Activated effector memory CD4-positive, alpha-beta T cell treated with anti-CD3 and anti-CD28 coated beads, Interleukin-2, amount 50 U/mL, for 16 hours (primary cell): ENCODE data around the gene TNNT1.
A peak's percentile ranks its signal among the peaks of the same experiment; 100 is the strongest.
"Not testable (repeated sequence)": the region's sequence is repeated elsewhere in the genome, so short reads cannot be mapped to it uniquely, and the experiment has no call there.

Source experiments
- DNase-seq: peaks from one replicate; pipeline ENCODE4 v3.0.0-alpha.2; 2020

Gene TNNT1, protein sequence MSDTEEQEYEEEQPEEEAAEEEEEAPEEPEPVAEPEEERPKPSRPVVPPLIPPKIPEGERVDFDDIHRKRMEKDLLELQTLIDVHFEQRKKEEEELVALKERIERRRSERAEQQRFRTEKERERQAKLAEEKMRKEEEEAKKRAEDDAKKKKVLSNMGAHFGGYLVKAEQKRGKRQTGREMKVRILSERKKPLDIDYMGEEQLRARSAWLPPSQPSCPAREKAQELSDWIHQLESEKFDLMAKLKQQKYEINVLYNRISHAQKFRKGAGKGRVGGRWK

DNA sequence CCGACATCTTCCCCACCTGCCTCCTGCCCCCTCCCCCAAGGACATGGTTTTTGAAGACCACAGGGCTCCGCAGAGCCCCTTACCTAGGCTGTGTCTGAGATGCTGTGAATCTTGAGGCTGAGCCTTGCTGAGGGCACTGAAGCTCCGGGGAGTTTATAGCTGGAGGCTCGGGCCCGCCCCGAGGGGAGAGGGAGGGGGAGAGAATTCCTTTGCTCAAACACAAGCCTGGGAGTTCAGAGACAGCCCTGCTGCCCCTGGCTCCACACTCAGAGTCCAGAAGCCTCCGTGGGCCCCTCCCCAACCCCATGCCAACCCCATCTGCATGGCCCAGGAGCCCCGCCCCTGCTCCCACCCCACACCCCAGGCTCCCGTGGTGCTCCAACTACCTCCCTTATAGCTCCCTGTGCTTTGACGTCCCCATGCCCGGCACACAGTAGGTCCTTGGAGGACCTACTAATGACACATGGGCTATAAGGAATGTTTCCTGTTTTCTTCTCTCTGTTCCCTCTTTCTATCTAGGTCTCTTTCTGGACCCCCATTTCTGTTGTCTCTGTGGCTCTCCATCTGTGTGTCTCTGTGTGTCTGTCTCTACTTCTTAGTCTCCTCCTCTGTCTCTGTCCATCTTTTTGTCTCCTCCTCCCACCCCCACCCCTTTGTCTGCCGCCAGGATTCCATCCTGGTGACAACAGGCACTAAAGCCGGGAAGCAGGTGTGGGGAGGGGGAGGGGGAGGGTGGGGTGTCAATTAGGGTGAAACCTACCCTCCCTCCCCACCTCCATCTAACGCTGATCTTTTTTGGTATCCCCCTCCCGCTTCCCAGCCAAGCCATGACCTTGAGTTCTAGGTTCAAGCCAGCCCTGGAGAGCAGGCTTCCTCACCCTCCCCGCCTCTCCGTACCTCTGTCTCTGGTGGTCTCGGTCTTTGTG, at the start of gene TNNT1:
TSS of gene TNNT1 (minus strand) at position 129 of the 926 bp plus-strand sequence. CDS start 2,049 bp downstream, outside the sequence.
- no peak for DNase-seq

DNA sequence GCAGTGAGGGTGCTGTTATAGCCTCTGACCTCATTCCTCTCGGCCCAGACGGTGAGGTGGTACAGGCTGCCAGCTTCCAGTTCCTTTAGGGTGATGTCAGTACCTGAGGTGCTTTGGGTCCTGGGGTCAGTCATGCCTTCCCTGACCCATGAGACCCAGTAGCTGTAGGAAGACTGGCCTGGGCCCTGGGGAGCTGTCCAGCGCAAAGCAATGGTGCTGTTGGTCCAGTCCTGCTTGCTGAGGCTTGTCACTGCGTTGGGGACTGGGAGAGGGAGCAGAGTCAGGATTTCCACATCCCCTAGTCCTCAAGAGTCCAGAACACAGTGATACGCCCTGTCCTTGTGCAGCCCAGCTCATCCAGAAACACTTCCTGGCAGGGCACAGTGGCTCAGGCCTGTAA, 49.6 kb upstream of the TNNT1 start:
- no peak for DNase-seq

DNA sequence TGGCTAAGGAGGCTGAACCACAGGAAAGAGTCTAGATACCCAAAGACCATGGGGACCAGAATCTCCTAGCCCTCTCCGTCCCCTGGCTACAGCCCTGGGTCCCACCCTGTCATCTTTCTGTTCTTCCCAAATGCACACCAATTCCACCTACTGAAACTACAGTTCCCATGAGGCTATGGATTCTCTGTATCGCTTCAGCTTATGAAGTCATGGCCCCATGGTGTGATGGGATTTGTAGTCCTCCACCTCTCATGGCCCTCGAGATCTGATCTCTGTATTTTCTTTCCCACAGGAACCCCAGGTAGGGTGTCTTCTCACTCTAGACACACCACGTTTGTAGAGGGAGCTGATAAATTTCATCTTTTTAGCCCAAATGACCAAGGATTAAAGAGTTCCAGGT, 48.5 kb upstream of the TNNT1 start:
- DNase-seq, result no peak

GRCh38 chr19:55196803-55197202, 47.8 kb upstream of the TNNT1 start:
- DNase-seq, result no peak

DNA sequence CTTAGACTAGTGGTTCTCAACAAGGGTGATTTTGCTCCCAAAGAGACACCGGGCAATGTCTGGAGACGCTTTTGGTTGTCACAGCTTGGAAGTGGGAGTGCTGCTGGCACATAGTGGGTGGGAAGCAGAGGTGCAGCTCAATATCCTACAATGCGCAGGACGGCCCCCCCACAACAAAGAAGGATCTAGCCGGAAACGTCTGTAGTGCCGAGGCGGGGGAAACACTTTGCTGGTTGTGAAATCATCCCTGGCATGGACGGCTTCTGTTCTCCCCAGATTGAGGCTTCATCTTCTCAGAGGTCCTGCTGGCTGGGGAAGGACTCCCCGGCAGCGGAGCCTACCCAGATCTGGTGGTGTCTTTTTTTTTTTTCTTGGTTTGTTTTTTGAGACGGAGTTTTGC, 44.5 kb upstream of the TNNT1 start:
- DNase-seq, result no peak

DNA sequence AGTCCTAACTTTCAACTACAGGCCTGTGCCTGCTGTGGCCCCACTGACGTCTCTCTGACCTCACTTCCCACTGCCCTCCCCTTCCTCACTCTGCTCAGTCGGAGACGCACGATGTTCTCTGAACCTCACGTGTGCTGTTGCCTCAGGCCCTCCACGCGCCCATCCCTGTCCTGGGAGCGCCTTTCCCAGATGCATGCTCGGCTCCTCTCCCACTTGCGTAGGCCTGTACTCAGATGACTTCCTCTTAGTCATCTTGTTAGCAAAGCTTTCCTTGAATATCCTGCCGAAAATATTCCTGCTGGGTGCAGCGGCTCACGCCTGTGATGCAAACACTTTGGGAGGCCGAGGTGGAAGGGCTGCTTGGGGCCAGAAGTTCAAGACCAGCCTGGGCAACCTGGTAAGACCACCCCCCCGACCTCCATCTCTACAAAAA, 40.4 kb upstream of the TNNT1 start:
- DNase-seq, result no peak

DNA sequence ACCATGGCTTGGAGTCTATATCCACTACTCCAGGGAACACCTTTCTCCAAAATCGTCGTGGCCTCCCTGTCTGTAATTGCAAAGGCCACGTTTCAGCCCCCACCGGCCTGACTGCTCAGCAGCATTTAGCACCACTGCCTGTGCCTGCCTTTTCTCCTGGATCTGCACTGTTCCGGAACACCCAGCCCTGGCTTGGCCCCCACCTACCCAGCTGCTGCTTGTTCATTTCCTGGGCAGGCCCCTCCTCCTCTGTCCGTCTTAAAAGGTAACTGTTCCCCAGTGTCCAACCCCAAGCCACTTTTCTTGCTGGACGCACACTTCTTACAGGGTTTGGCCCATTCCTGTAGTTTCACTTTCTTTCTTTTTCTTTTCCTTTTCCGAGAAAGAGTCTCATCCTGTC, 39.6 kb upstream of the TNNT1 start:
- no peak for DNase-seq

- DNase-seq, result no peak
Measured at GRCh38 chr19:55186080-55186479, 37.1 kb upstream of the TNNT1 start.

DNA sequence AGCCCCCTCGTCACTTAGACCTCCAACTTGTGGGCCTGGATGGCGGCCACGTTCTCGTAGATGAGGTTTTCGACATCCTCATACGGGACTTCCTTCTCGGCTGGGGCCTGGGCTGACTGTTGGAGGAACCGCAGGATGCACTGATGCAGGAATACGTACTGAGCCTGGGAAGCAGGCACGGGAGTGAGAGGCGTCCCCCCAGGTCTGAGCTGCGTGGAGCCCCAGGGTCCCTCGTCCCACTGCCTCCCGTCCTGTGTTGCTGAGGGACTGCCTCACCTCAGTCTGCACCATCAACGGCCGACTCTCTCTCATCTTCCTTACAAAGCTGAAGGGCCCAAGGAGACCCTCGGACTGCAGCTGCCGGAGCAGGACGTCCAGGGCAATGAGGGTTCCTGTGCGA, 32.7 kb upstream of the TNNT1 start:
- DNase-seq, result no peak

- peak; percentile 88 for DNase-seq
Measured at GRCh38 chr19:55179606-55180484, 30.8 kb upstream of the TNNT1 start, which contains the start of gene SYT5. SYT5 (minus strand) TSS chr19:55180289; CDS start chr19:55179041, 1,248 bp downstream.

- DNase-seq, result peak; percentile 97
Measured at GRCh38 chr19:55178781-55179599, 30.0 kb upstream of the TNNT1 start.

DNA sequence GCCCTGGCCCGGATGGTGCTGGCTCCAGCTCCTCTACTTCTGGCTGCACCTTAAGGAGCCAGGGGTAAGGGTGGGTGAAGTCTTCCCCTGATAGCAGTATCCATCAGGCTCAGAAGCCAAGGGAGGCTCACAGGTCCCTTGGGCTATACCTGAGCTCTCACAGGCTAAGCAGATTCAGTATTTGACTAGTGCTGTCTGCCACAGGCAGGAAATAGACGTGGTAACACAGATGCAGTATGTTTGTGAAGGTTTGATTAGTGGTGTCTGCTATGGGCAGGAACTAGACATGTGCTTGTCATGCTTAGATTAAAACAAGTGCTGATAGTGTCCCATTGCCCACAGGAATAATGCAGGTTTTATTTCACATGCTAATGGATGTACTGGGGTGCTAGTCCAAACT, 27.1 kb upstream of the TNNT1 start:
- DNase-seq, result no peak

DNA sequence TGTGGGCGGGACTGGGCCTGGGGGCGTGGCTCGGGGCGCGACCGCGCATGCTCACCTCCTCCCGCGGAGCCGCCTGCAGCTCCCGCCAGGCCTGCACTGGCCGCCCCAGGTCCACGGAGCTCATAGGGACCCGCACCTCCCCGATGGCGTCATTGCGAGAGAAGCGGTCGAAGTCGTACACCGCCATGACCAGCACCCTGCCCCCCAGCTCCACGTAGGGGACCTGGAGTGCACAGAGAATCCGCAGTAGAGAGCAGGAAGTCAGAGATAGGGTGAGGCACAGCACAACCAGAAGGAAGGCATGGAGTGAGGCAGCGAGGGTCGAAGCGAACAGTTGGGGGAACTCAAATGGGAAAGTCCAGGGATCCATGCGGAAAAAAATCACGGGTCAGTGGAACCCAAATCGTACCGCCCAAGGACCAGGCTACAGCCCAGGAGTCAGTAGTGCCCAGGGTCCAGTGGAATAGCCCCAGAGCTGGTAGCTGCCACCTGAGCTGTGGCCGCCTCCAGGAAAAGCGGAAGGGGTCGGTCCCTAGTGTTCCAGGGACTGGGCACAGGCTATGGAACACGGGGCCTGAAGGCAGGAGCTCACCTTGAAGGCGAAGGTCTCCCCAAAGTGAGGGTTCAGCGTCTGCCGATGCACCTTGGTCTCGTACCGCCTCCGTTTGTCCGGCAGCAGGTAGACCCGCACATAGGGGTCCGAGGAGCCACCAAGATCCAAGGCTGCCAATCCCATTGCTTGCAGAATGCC, 26.3 kb upstream of the TNNT1 start:
- no peak for DNase-seq

- DNase-seq, result no peak
Measured at GRCh38 chr19:55174425-55175116, 25.6 kb upstream of the TNNT1 start.

- peak; percentile 71 for DNase-seq
Measured at GRCh38 chr19:55173714-55174409, 24.9 kb upstream of the TNNT1 start.

GRCh38 chr19:55173186-55173713, 24.2 kb upstream of the TNNT1 start:
- DNase-seq, result no peak

DNA sequence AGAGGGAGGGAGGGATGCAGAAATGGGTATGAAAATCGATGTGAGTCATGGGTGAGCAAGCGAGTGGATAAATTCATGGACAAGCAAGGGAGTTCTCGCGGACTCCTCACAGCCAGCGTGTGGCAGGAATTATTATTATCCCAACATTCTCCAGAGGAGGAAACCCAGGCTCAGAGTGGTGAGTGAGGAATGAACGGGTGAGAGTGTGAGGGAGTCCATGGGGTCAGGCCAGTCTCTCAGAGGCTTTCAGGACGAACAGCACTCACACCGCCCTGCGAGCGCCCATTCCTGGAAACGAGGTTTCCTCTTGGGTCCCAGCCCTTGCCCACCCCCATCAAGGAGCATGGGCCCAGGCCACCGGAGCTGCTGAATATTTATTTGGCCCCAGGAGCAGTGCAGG, 23.7 kb upstream of the TNNT1 start:
- DNase-seq, result no peak

DNA sequence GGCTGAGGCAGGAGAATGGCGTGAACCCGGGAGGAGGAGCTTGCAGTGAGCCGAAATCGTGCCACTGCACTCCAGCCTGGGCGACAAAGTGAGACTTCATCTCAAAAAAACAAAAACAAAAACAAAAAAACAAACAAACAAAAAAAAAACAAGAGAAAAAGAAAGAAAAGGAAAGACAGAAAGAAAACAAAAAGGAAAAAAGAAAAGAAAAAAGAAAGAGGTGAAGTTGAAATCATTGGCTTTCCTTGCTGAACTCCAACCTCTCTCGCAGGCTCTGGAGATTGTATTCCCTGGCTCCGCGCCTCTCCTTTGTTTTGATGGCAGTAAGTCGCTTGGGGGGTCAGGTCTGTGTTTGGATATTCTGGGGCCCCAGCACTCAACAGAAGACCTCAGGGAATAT, 23.3 kb upstream of the TNNT1 start:
- not testable (repeated sequence) for DNase-seq

DNA sequence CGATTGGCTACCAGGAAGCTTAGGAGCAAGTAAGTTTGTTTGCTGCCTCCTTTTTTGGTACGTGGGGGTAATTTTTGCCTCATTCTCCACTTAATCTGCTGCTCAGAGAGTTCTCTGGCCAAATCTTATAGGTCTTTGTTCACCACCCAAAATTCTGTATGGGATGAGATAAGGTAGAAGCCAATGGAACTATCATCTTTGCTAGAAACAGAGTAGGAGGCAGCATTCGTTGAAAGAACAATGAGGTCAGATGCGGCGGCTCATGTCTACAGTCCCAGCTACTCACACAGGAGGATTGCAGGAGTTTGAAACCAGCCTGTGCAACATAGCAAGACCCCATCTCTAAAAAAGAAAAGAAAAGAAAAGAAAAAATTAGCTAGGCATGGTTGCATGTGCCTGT, 22.4 kb upstream of the TNNT1 start:
- DNase-seq, result no peak

- DNase-seq, result no peak
Measured at GRCh38 chr19:55169136-55169535, 20.1 kb upstream of the TNNT1 start.
